MCF 10A (cell line): ENCODE measurements around the gene P3H3. TPM values are rescaled to one million over a fixed set of nuclear protein-coding genes. Genes with fewer than 3 reads are reported as not detected.

Experiments
- BruUV-seq: library from RNA; stranded (reverse); fragments of 400-500 nt; replicated peaks from 2 replicates; lab custom pipeline; 2021; lab: Mats Ljungman, UMichigan
- CTCF ChIA-PET: fragments of 300-600 bp; sonication (Branson Sonifier 250); formaldehyde crosslinking; extraction: SDS; loops from one replicate; lab custom pipeline; 2021; ENCODE audit warnings: antibody characterized with exemption, inconsistent platforms; lab: Yijun Ruan, JAX
- POLR2A ChIA-PET: fragments of 300-600, 350-650 bp; sonication (Branson Sonifier 250); formaldehyde crosslinking; extraction: SDS; loops from one replicate; lab custom pipeline; 2020; ENCODE audit warnings: antibody characterized with exemption, inconsistent platforms; lab: Yijun Ruan, JAX
- DNase-seq: peaks from one replicate; pipeline ENCODE4 v3.0.0-alpha.2; 2018; ENCODE audit not compliant: unreplicated experiment
- H3K27ac Mint-ChIP-seq: one replicate; pipeline ENCODE4 v1.8.0; 2022; ENCODE audit warnings: mild to moderate bottlenecking, low read depth, mixed read lengths; ENCODE audit not compliant: unreplicated experiment
- H3K27me3 Mint-ChIP-seq: one replicate; pipeline ENCODE4 v1.8.0; 2022; ENCODE audit warnings: mixed read lengths; ENCODE audit not compliant: insufficient read depth, unreplicated experiment
- H3K36me3 Mint-ChIP-seq: one replicate; pipeline ENCODE4 v1.8.0; 2022; ENCODE audit warnings: mild to moderate bottlenecking, moderate library complexity, mixed read lengths; ENCODE audit not compliant: insufficient read depth, unreplicated experiment
- H3K4me1 Mint-ChIP-seq: one replicate; pipeline ENCODE4 v1.8.0; 2022; ENCODE audit warnings: mixed read lengths; ENCODE audit not compliant: insufficient read depth, unreplicated experiment
- H3K4me3 Mint-ChIP-seq: one replicate; pipeline ENCODE4 v1.8.0; 2022; ENCODE audit warnings: mild to moderate bottlenecking, moderate library complexity, mixed read lengths; ENCODE audit not compliant: unreplicated experiment
- H3K9me3 Mint-ChIP-seq: one replicate; pipeline ENCODE4 v1.8.0; 2022; ENCODE audit warnings: mixed read lengths; ENCODE audit not compliant: unreplicated experiment
- CTCF ChIP-seq: fragments of 200-600 bp; IDR thresholded peaks from one replicate; pipeline ENCODE4 v1.8.0; 2022; ENCODE audit warnings: antibody characterized with exemption, mild to moderate bottlenecking; ENCODE audit not compliant: unreplicated experiment
- intact Hi-C: fragments of 100-400 bp; cut with micrococcal nuclease; formaldehyde crosslinking; loops from 2 replicates; pipeline ENCODE4 v1.14.1; 2022
- total RNA-seq: library from RNA; stranded (reverse); gene quantifications from 2 replicates; pipeline ENCODE4 v1.2.3, GENCODE V29; 2022

The P3H3 gene
- total RNA-seq, 1 experiment from 2014 or later, result 0.47 TPM

GRCh38 chr12:6782850-6783566 is 45.2 kb upstream of the P3H3 start:
- intact Hi-C loops, result no loop called here
- Mint-ChIP-seq H3K4me1 (peaks cover 10% of the 10 kb centered on the region), H3K36me3 (no peaks in the 10 kb centered on the region), H3K4me3 (no peak overlapping the region), H3K9me3 (no peaks in the 10 kb centered on the region), H3K27me3 (no peaks in the 10 kb centered on the region), H3K27ac (no peak overlapping the region)
- TF ChIP-seq CTCF, result no peak
- CTCF ChIA-PET, result interaction anchor here (0.6 to 7.4 kb wide), 8 partner anchors 12 to 87 kb away, joined by 3 to 110 read pairs (median 4); partner anchors contain the start of genes MLF2 and PTMS
- POLR2A ChIA-PET, result interaction anchor here (6.0 kb wide), 1 partner anchor 30 kb away, joined by 27 read pairs; the partner anchor contains the start of gene MLF2
- BruUV-seq, result no TSS peak
- DNase-seq, result no peak

GRCh38 chr12:6783828-6784227 is 44.4 kb upstream of the P3H3 start:
- H3K4me1 Mint-ChIP-seq, result peaks cover 3% of the 10 kb centered on the region
- H3K27me3 Mint-ChIP-seq, result no peaks in the 10 kb centered on the region
- CTCF ChIA-PET, result interaction anchor here (0.6 to 1.6 kb wide), 7 partner anchors 16 to 88 kb away, joined by 3 to 12 read pairs (median 4); partner anchors contain the start of genes MLF2 and PTMS
- no peaks in the 10 kb centered on the region for H3K9me3 Mint-ChIP-seq
- H3K27ac Mint-ChIP-seq, result no peak overlapping the region
- POLR2A ChIA-PET, result interaction anchor here (0.9 to 6.0 kb wide), 2 partner anchors 17 to 31 kb away, joined by 3 to 27 read pairs; partner anchors contain the start of gene MLF2
- no peak for TF ChIP-seq CTCF
- no TSS peak for BruUV-seq
- H3K4me3 Mint-ChIP-seq, result no peak overlapping the region
- H3K36me3 Mint-ChIP-seq, result no peaks in the 10 kb centered on the region
- DNase-seq, result no peak
- intact Hi-C loops, result no loop called here

GRCh38 chr12:6784296-6784695 is 43.9 kb upstream of the P3H3 start:
- ChIA-PET CTCF (interaction anchor here (0.6 to 1.6 kb wide), 6 partner anchors 18 to 188 kb away, joined by 3 to 12 read pairs (median 5); partner anchors contain the start of genes MLF2 and PTMS), POLR2A (interaction anchor here (0.9 to 6.0 kb wide), 2 partner anchors 17 to 31 kb away, joined by 3 to 27 read pairs; partner anchors contain the start of gene MLF2)
- Mint-ChIP-seq H3K4me3 (no peak overlapping the region), H3K27me3 (no peaks in the 10 kb centered on the region), H3K27ac (no peak overlapping the region), H3K4me1 (no peaks in the 10 kb centered on the region), H3K36me3 (no peaks in the 10 kb centered on the region), H3K9me3 (no peaks in the 10 kb centered on the region)
- TF ChIP-seq CTCF, result no peak
- no TSS peak for BruUV-seq
- peak; percentile 20 for DNase-seq
- intact Hi-C loops, result no loop called here

GRCh38 chr12:6784761-6785160 is 43.4 kb upstream of the P3H3 start:
- H3K27me3 Mint-ChIP-seq, result peaks cover 4% of the 10 kb centered on the region
- H3K9me3 Mint-ChIP-seq, result no peaks in the 10 kb centered on the region
- no peak overlapping the region for H3K4me3 Mint-ChIP-seq
- H3K27ac Mint-ChIP-seq, result no peak overlapping the region
- H3K36me3 Mint-ChIP-seq, result no peaks in the 10 kb centered on the region
- POLR2A ChIA-PET, result interaction anchor here (0.9 to 6.0 kb wide), 2 partner anchors 18 to 31 kb away, joined by 3 to 27 read pairs; partner anchors contain the start of gene MLF2
- BruUV-seq, result no TSS peak
- intact Hi-C loops, result no loop called here
- CTCF ChIA-PET, result interaction anchor here (0.6 to 1.6 kb wide), 6 partner anchors 18 to 187 kb away, joined by 3 to 12 read pairs (median 5); partner anchors contain the start of genes MLF2 and PTMS
- TF ChIP-seq CTCF, result no peak
- no peaks in the 10 kb centered on the region for H3K4me1 Mint-ChIP-seq
- no peak for DNase-seq
